Liver (tissue), 3 donors: ENCODE measurements around the gene DENND4C.

Source experiments
- EGR1 ChIP-seq, 2 donors: IDR thresholded peaks; 2 replicates each; pipeline ENCODE4 v1.6.1; 2016 to 2018; ENCODE audit warnings: antibody characterized with exemption in 2 of 2, low read depth in 2 of 2
- FOXA1 ChIP-seq: IDR thresholded peaks from 2 replicates; pipeline ENCODE4 v1.6.1; 2016; ENCODE audit warnings: antibody characterized with exemption
- JUND ChIP-seq, 2 donors: IDR thresholded peaks; 2 replicates each; pipeline ENCODE4 v1.6.1; 2016; ENCODE audit warnings: antibody characterized with exemption in 2 of 2
- NR2F2 ChIP-seq: IDR thresholded peaks from 2 replicates; pipeline ENCODE4 v1.6.1; 2016; ENCODE audit warnings: antibody characterized with exemption
- RAD21 ChIP-seq, 2 donors: IDR thresholded peaks; 2 replicates each; pipeline ENCODE4 v1.6.1; 2016; ENCODE audit warnings: antibody characterized with exemption in 2 of 2, mild to moderate bottlenecking in 2 of 2
- SP1 ChIP-seq: IDR thresholded peaks from 2 replicates; pipeline ENCODE4 v1.6.1; 2018; ENCODE audit warnings: antibody characterized with exemption, mild to moderate bottlenecking
- YY1 ChIP-seq: IDR thresholded peaks from 2 replicates; pipeline ENCODE4 v1.6.1; 2016; ENCODE audit warnings: antibody characterized with exemption, mild to moderate bottlenecking
- TF ChIP-seq, protein P1 (sequence below): fragments of 150-350 bp; IDR thresholded peaks from 2 replicates; pipeline ENCODE4 v1.5.1; 2017; ENCODE audit warnings: improper control_type of control experiment, low read depth, low read length; ENCODE audit not compliant: missing input control
- TF ChIP-seq, protein P2 (sequence below): IDR thresholded peaks from 2 replicates; pipeline ENCODE4 v1.6.1; 2016; ENCODE audit warnings: antibody characterized with exemption
- TF ChIP-seq, protein P3 (sequence below): IDR thresholded peaks from 2 replicates; pipeline ENCODE4 v1.6.1; 2016; ENCODE audit warnings: antibody characterized with exemption
- TF ChIP-seq, protein P4 (sequence below): IDR thresholded peaks from 2 replicates; pipeline ENCODE4 v1.6.1; 2016; ENCODE audit warnings: antibody characterized with exemption, mild to moderate bottlenecking
- TF ChIP-seq, protein P5 (sequence below): IDR thresholded peaks from 2 replicates; pipeline ENCODE4 v1.6.1; 2016; ENCODE audit warnings: antibody characterized with exemption
- donor health status: healthy.
- donor health status: healthy.

DNA sequence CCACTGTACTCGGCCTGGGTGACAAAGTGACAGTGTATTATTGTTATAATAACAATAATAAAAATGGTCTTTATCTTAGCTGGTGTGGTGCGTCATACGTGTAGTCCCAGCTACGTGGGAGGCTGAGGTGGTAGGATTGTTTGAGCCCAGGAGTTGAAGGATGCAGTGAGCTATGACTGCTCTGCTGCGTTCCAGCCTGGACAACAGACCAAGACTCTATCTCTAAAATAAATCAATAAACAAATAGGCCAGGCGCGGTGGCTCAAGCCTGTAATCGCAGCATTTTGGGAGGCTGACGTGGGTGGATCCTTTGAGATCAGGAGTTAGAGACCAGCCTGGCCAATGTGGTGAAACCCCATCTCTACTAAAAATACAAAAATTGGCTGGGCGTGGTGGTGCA, 9.2 kb upstream of the DENND4C start:
- no peak for TF ChIP-seq SP1
- no peak for TF ChIP-seq RAD21 (IDR thresholded peaks at IDR 0.05)
- TF ChIP-seq, protein P1, sequence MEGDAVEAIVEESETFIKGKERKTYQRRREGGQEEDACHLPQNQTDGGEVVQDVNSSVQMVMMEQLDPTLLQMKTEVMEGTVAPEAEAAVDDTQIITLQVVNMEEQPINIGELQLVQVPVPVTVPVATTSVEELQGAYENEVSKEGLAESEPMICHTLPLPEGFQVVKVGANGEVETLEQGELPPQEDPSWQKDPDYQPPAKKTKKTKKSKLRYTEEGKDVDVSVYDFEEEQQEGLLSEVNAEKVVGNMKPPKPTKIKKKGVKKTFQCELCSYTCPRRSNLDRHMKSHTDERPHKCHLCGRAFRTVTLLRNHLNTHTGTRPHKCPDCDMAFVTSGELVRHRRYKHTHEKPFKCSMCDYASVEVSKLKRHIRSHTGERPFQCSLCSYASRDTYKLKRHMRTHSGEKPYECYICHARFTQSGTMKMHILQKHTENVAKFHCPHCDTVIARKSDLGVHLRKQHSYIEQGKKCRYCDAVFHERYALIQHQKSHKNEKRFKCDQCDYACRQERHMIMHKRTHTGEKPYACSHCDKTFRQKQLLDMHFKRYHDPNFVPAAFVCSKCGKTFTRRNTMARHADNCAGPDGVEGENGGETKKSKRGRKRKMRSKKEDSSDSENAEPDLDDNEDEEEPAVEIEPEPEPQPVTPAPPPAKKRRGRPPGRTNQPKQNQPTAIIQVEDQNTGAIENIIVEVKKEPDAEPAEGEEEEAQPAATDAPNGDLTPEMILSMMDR, result no peak
- TF ChIP-seq JUND (IDR thresholded peaks at IDR 0.05), result no peak
- TF ChIP-seq, protein P2, sequence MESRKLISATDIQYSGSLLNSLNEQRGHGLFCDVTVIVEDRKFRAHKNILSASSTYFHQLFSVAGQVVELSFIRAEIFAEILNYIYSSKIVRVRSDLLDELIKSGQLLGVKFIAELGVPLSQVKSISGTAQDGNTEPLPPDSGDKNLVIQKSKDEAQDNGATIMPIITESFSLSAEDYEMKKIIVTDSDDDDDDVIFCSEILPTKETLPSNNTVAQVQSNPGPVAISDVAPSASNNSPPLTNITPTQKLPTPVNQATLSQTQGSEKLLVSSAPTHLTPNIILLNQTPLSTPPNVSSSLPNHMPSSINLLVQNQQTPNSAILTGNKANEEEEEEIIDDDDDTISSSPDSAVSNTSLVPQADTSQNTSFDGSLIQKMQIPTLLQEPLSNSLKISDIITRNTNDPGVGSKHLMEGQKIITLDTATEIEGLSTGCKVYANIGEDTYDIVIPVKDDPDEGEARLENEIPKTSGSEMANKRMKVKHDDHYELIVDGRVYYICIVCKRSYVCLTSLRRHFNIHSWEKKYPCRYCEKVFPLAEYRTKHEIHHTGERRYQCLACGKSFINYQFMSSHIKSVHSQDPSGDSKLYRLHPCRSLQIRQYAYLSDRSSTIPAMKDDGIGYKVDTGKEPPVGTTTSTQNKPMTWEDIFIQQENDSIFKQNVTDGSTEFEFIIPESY, result no peak
- TF ChIP-seq, protein P3, sequence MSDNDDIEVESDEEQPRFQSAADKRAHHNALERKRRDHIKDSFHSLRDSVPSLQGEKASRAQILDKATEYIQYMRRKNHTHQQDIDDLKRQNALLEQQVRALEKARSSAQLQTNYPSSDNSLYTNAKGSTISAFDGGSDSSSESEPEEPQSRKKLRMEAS, result no peak
- TF ChIP-seq, protein P4, sequence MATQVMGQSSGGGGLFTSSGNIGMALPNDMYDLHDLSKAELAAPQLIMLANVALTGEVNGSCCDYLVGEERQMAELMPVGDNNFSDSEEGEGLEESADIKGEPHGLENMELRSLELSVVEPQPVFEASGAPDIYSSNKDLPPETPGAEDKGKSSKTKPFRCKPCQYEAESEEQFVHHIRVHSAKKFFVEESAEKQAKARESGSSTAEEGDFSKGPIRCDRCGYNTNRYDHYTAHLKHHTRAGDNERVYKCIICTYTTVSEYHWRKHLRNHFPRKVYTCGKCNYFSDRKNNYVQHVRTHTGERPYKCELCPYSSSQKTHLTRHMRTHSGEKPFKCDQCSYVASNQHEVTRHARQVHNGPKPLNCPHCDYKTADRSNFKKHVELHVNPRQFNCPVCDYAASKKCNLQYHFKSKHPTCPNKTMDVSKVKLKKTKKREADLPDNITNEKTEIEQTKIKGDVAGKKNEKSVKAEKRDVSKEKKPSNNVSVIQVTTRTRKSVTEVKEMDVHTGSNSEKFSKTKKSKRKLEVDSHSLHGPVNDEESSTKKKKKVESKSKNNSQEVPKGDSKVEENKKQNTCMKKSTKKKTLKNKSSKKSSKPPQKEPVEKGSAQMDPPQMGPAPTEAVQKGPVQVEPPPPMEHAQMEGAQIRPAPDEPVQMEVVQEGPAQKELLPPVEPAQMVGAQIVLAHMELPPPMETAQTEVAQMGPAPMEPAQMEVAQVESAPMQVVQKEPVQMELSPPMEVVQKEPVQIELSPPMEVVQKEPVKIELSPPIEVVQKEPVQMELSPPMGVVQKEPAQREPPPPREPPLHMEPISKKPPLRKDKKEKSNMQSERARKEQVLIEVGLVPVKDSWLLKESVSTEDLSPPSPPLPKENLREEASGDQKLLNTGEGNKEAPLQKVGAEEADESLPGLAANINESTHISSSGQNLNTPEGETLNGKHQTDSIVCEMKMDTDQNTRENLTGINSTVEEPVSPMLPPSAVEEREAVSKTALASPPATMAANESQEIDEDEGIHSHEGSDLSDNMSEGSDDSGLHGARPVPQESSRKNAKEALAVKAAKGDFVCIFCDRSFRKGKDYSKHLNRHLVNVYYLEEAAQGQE, result no peak
- no peak for TF ChIP-seq EGR1 (IDR thresholded peaks at IDR 0.05; ENCODE audit: low read depth in 2 of 2)
- no peak for TF ChIP-seq YY1
- no peak for TF ChIP-seq FOXA1
- TF ChIP-seq, protein P5, sequence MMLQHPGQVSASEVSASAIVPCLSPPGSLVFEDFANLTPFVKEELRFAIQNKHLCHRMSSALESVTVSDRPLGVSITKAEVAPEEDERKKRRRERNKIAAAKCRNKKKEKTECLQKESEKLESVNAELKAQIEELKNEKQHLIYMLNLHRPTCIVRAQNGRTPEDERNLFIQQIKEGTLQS, result no peak
- no peak for TF ChIP-seq NR2F2
